Right lobe of liver (tissue), 6 donors: Measurements from ENCODE around the gene EMC9. TPM values are rescaled to one million over a fixed set of nuclear protein-coding genes. Genes with fewer than 3 reads are reported as not detected.

ENCODE experiments used
- ATAC-seq, 4 donors: fragments of 200-7000 bp; cut with Tn5 transposase; one replicate each; pipeline ENCODE4 v1.9.1; 2020; ENCODE audit warnings: mild to moderate bottlenecking in 4 of 4, moderate library complexity in 4 of 4
- DNase-seq, 3 donors: peaks; one replicate each; pipeline ENCODE4 v3.0.0-alpha.2; 2020
- H3K27ac ChIP-seq, 3 donors: fragments of 200-600 bp; one replicate each; pipeline ENCODE4 v1.8.0; 2022
- H3K27me3 ChIP-seq, 2 donors: fragments of 200-600 bp; one replicate each; pipeline ENCODE4 v1.8.0; 2022
- H3K36me3 ChIP-seq, 4 donors: fragments of 200-600 bp; sonication (generic) in 1 of 4; one replicate each; pipeline versions ENCODE4 v1.5.1 to v1.8.0; 2017 to 2022; ENCODE audit warnings: control low read depth in 1 of 4
- H3K4me1 ChIP-seq, 4 donors: fragments of 200-600 bp; sonication (generic) in 1 of 4; one replicate each; pipeline versions ENCODE4 v1.5.1 to v1.8.0; 2017 to 2022; ENCODE audit warnings: control low read depth in 1 of 4
- H3K4me3 ChIP-seq, 3 donors: fragments of 200-600 bp; one replicate each; pipeline ENCODE4 v1.8.0; 2022
- H3K9me3 ChIP-seq, 4 donors: fragments of 200-600 bp; sonication (generic) in 1 of 4; one replicate each; pipeline versions ENCODE4 v1.5.1 to v1.8.0; 2017 to 2022; ENCODE audit warnings: control low read depth in 1 of 4
- CTCF ChIP-seq, 4 donors: fragments of 200-600 bp in 3 of 4; fragments of 450-650 bp in 1 of 4; IDR thresholded peaks; one replicate each; pipeline versions ENCODE4 v1.5.1 to v1.8.0; 2016 to 2022; ENCODE audit warnings: antibody characterized with exemption in 4 of 4, mild to moderate bottlenecking in 2 of 4
- POLR2A ChIP-seq: fragments of 450-650 bp; IDR thresholded peaks from one replicate; pipeline ENCODE4 v1.6.1; 2017; ENCODE audit warnings: antibody characterized with exemption, mild to moderate bottlenecking
- WGBS: methylation state at CpG from one replicate; pipeline ENCODE4 v1.1.6; 2018; ENCODE audit warnings: low coverage, low lambda C conversion rate; ENCODE audit not compliant: insufficient coverage; ENCODE audit errors: missing lambda C conversion rate; 5-methylcytosine and 5-hydroxymethylcytosine counted together
- intact Hi-C, 2 donors: fragments of 100-400 bp; cut with DNase I; formaldehyde crosslinking; loops; one replicate each; pipeline versions ENCODE4 v1.11.2 to v1.14.1; 2022
- total RNA-seq, 6 experiments: library from RNA; depleted of rRNA in 2 of 6; stranded (reverse); fragments of >200 nt in 2 of 6; fragmentation: NEBNext Ultra II Directional in 3 of 6; extraction: Animal tissue kit (Norgen Biotek cat#: 25700) in 3 of 6; gene quantifications; one replicate each; pipeline versions ENCODE4 v1.1.0 to v1.2.4, GENCODE V29; 2016 to 2023
- donor health status: DM: no; HTN: yes; CAD: no.
- donor health status: DM: no; HTN: no; CAD: no.
- donor health status: DM: no; HTN: no; CAD: no.
- donor health status: DM: no; HTN: yes; CAD: no.
- donor health status: DM: no; HTN: yes; CAD: no.

EMC9 gene
- total RNA-seq, 6 experiments from 2014 or later: 10.2 to 21.4 (median 11.9) TPM

- peaks cover 0 to 11% (median 4%) of the 10 kb centered on the region in 4 donors for H3K4me1 ChIP-seq
- peak; percentile 95 to 98 (median 97) for DNase-seq
- H3K27me3 ChIP-seq: no peaks in the 10 kb centered on the region
- H3K4me3 ChIP-seq: peak within 1 kb of the TSS; percentile 72 to 82 (median 74)
- H3K36me3 ChIP-seq: peaks cover 0 to 38% (median 8%) of the 10 kb centered on the region in 4 donors
- ATAC-seq: peak; percentile 95 to 99 (median 96)
- no peak for TF ChIP-seq CTCF (IDR thresholded peaks at IDR 0.05)
- TF ChIP-seq POLR2A: peak; percentile 82
- H3K9me3 ChIP-seq: no peaks in the 10 kb centered on the region
- WGBS: 0% methylated on average over 16 of the region's 65 CpGs
- intact Hi-C loops: no loop called here
- peak within 1 kb of the TSS in 2 of 3 donors; percentile 21 to 30 for H3K27ac ChIP-seq
Measured at GRCh38 chr14:24188251-24189058, 47.1 kb upstream of the EMC9 start, which contains the start of gene IPO4. Gene IPO4 (minus strand): TSS chr14:24188816. CDS start chr14:24188787, 29 bp downstream.

GRCh38 chr14:24187539-24187915, 46.1 kb upstream of the EMC9 start:
- Histone ChIP-seq H3K4me3 (no peak overlapping the region), H3K9me3 (no peaks in the 10 kb centered on the region), H3K27me3 (no peaks in the 10 kb centered on the region), H3K36me3 (peaks cover 0 to 36% (median 10%) of the 10 kb centered on the region in 4 donors), H3K27ac (no peak overlapping the region), H3K4me1 (peaks cover 0 to 11% (median 4%) of the 10 kb centered on the region in 4 donors)
- ATAC-seq (no peak), DNase-seq (no peak)
- intact Hi-C loops: no loop called here
- TF ChIP-seq POLR2A (no peak), CTCF (IDR thresholded peaks at IDR 0.05) (no peak)
- WGBS: no CpG with 5 or more reads among the region's 2 CpGs

- no peak overlapping the region for H3K4me3 ChIP-seq
- no peaks in the 10 kb centered on the region for H3K9me3 ChIP-seq
- WGBS: 96% methylated on average over 3 of the region's 10 CpGs
- H3K36me3 ChIP-seq: peaks cover 0 to 39% (median 10%) of the 10 kb centered on the region in 4 donors
- no peaks in the 10 kb centered on the region for H3K27me3 ChIP-seq
- peaks cover 0 to 11% (median 4%) of the 10 kb centered on the region in 4 donors for H3K4me1 ChIP-seq
- no peak for DNase-seq
- no peak overlapping the region for H3K27ac ChIP-seq
- ATAC-seq: no peak
- TF ChIP-seq CTCF (IDR thresholded peaks at IDR 0.05): no peak
- TF ChIP-seq POLR2A: no peak
- intact Hi-C loops: no loop called here
Measured at GRCh38 chr14:24186831-24187538, 45.6 kb upstream of the EMC9 start.

GRCh38 chr14:24185741-24186140, 44.4 kb upstream of the EMC9 start:
- Histone ChIP-seq H3K27me3 (no peaks in the 10 kb centered on the region), H3K27ac (no peak overlapping the region), H3K9me3 (no peaks in the 10 kb centered on the region), H3K4me1 (peaks cover 0 to 13% (median 4%) of the 10 kb centered on the region in 4 donors), H3K4me3 (no peak overlapping the region), H3K36me3 (peaks cover 0 to 46% (median 11%) of the 10 kb centered on the region in 4 donors)
- intact Hi-C loops: no loop called here
- TF ChIP-seq POLR2A: no peak
- no peak for TF ChIP-seq CTCF (IDR thresholded peaks at IDR 0.05)
- no CpG with 5 or more reads among the region's 11 CpGs for WGBS
- ATAC-seq: no peak
- DNase-seq: peak in 1 of 3 donors; percentile 33
